GM19455 (cell line): Measurements from ENCODE around the gene GCLC.

Experiments
- ATAC-seq: cut with Tn5 transposase; IDR thresholded peaks from one replicate; pipeline ENCODE4 v1.9.1; 2021; ENCODE audit not compliant: unreplicated experiment

Gene GCLC

GRCh38 chr6:53458105-53458866 is 86.6 kb downstream of the GCLC start:
- ATAC-seq, result no peak

GRCh38 chr6:53456809-53457208 is 88.1 kb downstream of the GCLC start:
- no peak for ATAC-seq

- ATAC-seq, result no peak
These were observed 89.2 kb downstream of the GCLC start for GRCh38 chr6:53455678-53456077.

- no peak for ATAC-seq
These were observed 93.7 kb downstream of the GCLC start for GRCh38 chr6:53451165-53451564.

GRCh38 chr6:53447865-53448264 is 97.0 kb downstream of the GCLC start:
- ATAC-seq, result no peak
